Ishikawa (cell line): ENCODE data around the gene POLN.

Experiments used
- CEBPB ChIP-seq: IDR thresholded peaks from 2 replicates; pipeline ENCODE4 v1.6.1; 2012
- CREB1 ChIP-seq: IDR thresholded peaks from 2 replicates; pipeline ENCODE4 v1.6.1; 2012; ENCODE audit warnings: low read depth
- EGR1 ChIP-seq: IDR thresholded peaks from 2 replicates; pipeline ENCODE4 v1.6.1; 2012
- EP300 ChIP-seq: IDR thresholded peaks from 2 replicates; pipeline ENCODE4 v1.6.1; 2012; ENCODE audit warnings: borderline replicate concordance
- FOXM1 ChIP-seq: IDR thresholded peaks from 2 replicates; pipeline ENCODE4 v1.6.1; 2012; ENCODE audit warnings: low read depth, borderline replicate concordance
- NFIC ChIP-seq: IDR thresholded peaks from 2 replicates; pipeline ENCODE4 v1.6.1; 2012
- RAD21 ChIP-seq: IDR thresholded peaks from 2 replicates; pipeline ENCODE4 v1.6.1; 2012; ENCODE audit warnings: low read depth
- TAF1 ChIP-seq: IDR thresholded peaks from 2 replicates; pipeline ENCODE4 v1.6.1; 2012; ENCODE audit warnings: low read depth, mild to moderate bottlenecking
- TCF12 ChIP-seq: IDR thresholded peaks from 2 replicates; pipeline ENCODE4 v1.6.1; 2012; ENCODE audit warnings: low read depth
- TEAD4 ChIP-seq: IDR thresholded peaks from 2 replicates; pipeline ENCODE4 v1.6.1; 2012
- YY1 ChIP-seq: IDR thresholded peaks from 2 replicates; pipeline ENCODE4 v1.6.1; 2012; ENCODE audit warnings: low read depth
- ZBTB7A ChIP-seq: IDR thresholded peaks from 2 replicates; pipeline ENCODE4 v1.6.1; 2012; ENCODE audit warnings: low read depth
- TF ChIP-seq, protein P1 (sequence below): IDR thresholded peaks from 2 replicates; pipeline ENCODE4 v1.6.1; 2012
- TF ChIP-seq, protein P2 (sequence below): IDR thresholded peaks from 2 replicates; pipeline ENCODE4 v1.6.1; 2012; ENCODE audit warnings: low read depth, mild to moderate bottlenecking
- TF ChIP-seq, protein P3 (sequence below): IDR thresholded peaks from 2 replicates; pipeline ENCODE4 v1.6.1; 2012

POLN gene

DNA sequence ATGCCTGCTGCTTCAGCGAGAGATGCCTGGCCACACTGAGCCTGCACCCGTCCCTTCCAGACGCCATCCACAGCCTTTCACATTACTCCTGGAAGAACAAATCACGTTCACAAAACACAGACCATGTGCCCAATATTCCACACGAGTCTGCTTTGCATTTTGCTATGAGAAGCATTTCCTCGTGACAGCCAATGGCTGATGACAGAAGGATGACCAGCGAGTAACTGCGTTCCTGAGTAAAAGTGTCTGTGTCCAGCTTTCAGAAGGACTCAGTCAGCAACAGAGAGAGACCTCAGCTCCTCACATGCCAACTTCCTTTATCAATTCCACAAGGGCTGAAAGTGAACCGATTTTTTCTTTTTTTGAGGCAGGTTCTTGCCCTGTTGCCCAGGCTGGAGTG is 163.3 kb downstream of the POLN start:
- TF ChIP-seq, protein P1, sequence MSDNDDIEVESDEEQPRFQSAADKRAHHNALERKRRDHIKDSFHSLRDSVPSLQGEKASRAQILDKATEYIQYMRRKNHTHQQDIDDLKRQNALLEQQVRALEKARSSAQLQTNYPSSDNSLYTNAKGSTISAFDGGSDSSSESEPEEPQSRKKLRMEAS, result no peak
- TF ChIP-seq ZBTB7A (no peak), TCF12 (no peak), TEAD4 (no peak), TAF1 (no peak), RAD21 (no peak), CEBPB (no peak), EGR1 (no peak), EP300 (no peak), YY1 (no peak), FOXM1 (no peak), NFIC (no peak), CREB1 (no peak)
- TF ChIP-seq, protein P2, sequence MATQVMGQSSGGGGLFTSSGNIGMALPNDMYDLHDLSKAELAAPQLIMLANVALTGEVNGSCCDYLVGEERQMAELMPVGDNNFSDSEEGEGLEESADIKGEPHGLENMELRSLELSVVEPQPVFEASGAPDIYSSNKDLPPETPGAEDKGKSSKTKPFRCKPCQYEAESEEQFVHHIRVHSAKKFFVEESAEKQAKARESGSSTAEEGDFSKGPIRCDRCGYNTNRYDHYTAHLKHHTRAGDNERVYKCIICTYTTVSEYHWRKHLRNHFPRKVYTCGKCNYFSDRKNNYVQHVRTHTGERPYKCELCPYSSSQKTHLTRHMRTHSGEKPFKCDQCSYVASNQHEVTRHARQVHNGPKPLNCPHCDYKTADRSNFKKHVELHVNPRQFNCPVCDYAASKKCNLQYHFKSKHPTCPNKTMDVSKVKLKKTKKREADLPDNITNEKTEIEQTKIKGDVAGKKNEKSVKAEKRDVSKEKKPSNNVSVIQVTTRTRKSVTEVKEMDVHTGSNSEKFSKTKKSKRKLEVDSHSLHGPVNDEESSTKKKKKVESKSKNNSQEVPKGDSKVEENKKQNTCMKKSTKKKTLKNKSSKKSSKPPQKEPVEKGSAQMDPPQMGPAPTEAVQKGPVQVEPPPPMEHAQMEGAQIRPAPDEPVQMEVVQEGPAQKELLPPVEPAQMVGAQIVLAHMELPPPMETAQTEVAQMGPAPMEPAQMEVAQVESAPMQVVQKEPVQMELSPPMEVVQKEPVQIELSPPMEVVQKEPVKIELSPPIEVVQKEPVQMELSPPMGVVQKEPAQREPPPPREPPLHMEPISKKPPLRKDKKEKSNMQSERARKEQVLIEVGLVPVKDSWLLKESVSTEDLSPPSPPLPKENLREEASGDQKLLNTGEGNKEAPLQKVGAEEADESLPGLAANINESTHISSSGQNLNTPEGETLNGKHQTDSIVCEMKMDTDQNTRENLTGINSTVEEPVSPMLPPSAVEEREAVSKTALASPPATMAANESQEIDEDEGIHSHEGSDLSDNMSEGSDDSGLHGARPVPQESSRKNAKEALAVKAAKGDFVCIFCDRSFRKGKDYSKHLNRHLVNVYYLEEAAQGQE, result no peak
- TF ChIP-seq, protein P3, sequence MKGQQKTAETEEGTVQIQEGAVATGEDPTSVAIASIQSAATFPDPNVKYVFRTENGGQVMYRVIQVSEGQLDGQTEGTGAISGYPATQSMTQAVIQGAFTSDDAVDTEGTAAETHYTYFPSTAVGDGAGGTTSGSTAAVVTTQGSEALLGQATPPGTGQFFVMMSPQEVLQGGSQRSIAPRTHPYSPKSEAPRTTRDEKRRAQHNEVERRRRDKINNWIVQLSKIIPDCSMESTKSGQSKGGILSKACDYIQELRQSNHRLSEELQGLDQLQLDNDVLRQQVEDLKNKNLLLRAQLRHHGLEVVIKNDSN, result no peak

DNA sequence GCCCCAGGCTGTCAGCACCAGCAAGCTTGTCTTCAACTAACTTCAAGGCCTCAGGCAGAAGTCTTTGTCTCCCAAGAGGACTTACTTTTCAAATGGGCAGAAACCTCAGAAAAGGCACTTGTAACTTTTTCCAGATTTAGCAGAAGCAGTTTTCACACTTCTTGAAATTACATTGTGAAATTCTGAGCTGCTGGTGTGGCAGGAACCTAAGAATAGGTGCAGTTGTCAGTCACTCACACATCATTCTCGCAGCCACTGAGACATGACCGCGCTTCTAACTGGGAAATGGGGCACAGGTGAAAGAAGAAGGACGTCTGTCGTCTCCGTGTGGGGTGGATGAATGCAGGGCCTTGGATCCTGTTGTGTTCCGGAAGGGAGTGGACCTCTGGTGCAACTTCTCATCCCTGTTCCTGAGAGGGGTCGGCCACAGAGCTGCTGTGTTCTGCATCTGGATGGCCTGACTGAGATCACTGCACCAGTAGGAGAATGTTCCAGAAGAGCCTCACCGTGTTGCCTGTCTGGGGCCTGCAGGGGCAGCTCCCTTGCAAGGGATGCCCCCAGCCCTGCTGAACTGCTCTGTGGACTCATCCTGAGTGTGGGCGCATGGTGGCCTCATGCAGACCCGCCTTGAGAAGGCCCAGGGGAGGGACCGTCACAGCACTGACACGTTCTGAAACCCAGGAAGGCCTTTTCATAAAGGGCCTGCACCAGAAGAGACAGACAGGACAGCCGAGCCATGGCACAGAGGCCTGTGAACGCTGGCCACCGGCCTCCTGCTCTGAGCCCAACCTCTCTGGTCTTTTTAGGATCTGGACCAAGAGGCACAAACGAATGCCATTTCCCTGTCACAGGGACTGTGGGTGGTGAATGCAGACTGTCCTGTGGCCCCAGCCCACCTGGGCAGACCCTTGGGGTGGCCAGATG is 164.1 kb downstream of the POLN start:
- TF ChIP-seq NFIC, result no peak
- TF ChIP-seq, protein P2, result no peak
- no peak for TF ChIP-seq FOXM1
- TF ChIP-seq, protein P1, result no peak
- TF ChIP-seq EGR1, result no peak
- no peak for TF ChIP-seq CEBPB
- no peak for TF ChIP-seq TCF12
- no peak for TF ChIP-seq TEAD4
- no peak for TF ChIP-seq RAD21
- TF ChIP-seq, protein P3, result no peak
- no peak for TF ChIP-seq YY1
- no peak for TF ChIP-seq EP300
- no peak for TF ChIP-seq TAF1
- TF ChIP-seq ZBTB7A, result no peak
- no peak for TF ChIP-seq CREB1

DNA sequence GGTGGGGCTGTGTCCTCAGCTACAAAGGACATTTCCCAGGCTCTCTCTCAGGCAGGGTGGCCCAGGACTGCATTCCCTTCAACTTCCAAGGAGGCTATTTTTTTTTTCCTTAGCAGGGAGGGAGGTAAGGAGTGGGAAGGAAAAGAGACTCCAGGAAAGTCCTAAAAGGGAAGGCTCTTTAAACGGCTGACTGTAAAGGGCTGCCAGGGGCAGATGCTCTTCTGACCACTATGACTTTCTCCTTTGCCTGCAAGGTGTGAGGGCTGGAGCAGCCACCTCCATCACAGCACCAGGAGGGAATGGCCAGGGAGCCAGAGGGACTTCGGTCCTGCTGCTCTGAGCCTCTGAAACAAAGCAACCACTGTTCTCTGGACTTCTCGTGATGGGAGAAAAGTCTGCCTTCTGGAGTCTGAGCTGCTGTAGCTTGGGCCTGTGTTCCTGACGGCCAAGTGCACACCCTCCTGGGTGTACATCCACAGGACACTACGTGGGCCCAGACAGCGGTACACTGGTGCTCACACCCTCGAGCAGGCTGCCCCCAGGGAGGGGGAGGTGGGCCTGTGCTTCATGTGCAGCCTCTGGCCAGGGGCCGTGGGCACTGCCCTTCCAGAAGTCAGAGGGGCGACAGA is 164.9 kb downstream of the POLN start:
- TF ChIP-seq TEAD4 (no peak), FOXM1 (no peak), TCF12 (no peak), YY1 (no peak), NFIC (no peak), ZBTB7A (no peak), TAF1 (no peak), CREB1 (no peak)
- TF ChIP-seq, protein P1, result no peak

DNA sequence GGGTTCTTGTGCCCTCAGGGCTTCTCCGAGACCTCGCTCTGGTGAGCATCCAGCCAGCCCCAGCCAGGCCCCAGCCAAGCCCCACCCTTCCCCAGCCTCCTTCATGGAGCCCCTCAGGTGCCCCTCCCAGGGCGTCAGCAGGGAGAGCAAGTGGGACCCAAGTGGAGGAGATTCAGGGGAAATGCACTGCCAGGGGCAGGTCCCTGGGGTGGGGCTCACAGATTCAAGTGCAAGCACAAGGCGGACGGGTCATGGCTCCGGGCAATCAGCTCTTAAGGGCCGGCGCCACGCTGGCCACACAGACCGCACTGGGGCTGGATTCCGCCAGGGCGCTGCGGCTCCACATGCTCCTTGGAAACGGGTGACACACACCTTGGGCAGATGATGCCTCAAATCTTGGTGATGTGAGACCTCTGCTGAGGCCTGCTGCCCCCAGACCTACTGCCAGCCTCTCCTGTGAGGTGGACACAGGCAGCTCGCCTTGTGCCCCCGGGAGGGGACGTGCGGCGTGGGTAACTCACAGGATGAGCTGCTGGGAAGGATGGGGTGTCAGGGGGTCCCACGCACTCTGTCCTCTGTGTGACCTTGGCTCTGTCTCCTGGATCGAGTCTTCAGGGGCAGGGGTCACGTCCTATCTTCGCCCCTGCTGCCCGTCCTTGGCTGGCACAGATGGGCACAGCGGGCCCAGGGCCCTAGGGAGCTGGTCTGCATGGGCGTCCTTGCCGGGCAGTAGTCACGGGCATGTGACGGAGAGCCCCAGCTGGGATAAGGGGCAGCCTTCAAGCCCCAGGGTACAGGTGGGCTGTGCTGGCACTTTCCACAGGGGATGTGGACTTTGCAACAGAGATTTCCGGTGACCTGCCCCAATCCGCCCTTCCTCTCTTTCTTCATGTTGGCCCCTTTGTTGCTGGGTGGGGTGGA is 165.7 kb downstream of the POLN start:
- TF ChIP-seq TCF12 (no peak), YY1 (no peak), CEBPB (no peak), FOXM1 (no peak), EP300 (no peak), EGR1 (no peak), TEAD4 (no peak), NFIC (no peak), CREB1 (no peak), TAF1 (no peak), ZBTB7A (no peak), RAD21 (no peak)
- TF ChIP-seq, protein P2, result no peak
- TF ChIP-seq, protein P3, result no peak
- TF ChIP-seq, protein P1, result no peak
